Posterior cingulate gyrus (tissue), 11 donors: Measurements from ENCODE around the gene TAPT1.
"Not testable (repeated sequence)": the region's sequence is repeated elsewhere in the genome, so short reads cannot be mapped to it uniquely, and the experiment has no call there.

Experiments used
- DNase-seq, 10 donors: peaks; one replicate each; pipeline versions ENCODE4 v3.0.0 to v3.0.0-alpha.2; 2020 to 2021; ENCODE audit warnings: mixed read lengths in 3 of 10
- intact Hi-C: fragments of 100-400 bp; cut with DNase I; formaldehyde crosslinking; loops from one replicate; pipeline ENCODE4 v1.15.1; 2023

TAPT1 gene

GRCh38 chr4:16150716-16151115 is 75.6 kb downstream of the TAPT1 start:
- intact Hi-C loops: no loop called here
- no peak for DNase-seq

- intact Hi-C loops: not testable (repeated sequence)
- peak in 1 of 10 donors; percentile 29 for DNase-seq
Observed at GRCh38 chr4:16144913-16145312, 81.4 kb downstream of the TAPT1 start.

GRCh38 chr4:16142598-16143310 is 83.5 kb downstream of the TAPT1 start:
- intact Hi-C loops: no loop called here
- no peak for DNase-seq

GRCh38 chr4:16140879-16141249 is 85.4 kb downstream of the TAPT1 start:
- no peak for DNase-seq
- intact Hi-C loops: no loop called here

GRCh38 chr4:16140231-16140878 is 85.9 kb downstream of the TAPT1 start:
- no peak for DNase-seq
- intact Hi-C loops: no loop called here

GRCh38 chr4:16139066-16139945 is 87.0 kb downstream of the TAPT1 start:
- intact Hi-C loops: no loop called here
- no peak for DNase-seq

GRCh38 chr4:16136827-16137226 is 89.4 kb downstream of the TAPT1 start:
- DNase-seq: no peak
- intact Hi-C loops: no loop called here

- no peak for DNase-seq
- intact Hi-C loops: no loop called here
Observed at GRCh38 chr4:16136311-16136710, 90.0 kb downstream of the TAPT1 start.

GRCh38 chr4:16133406-16133805 is 92.9 kb downstream of the TAPT1 start:
- no peak for DNase-seq
- intact Hi-C loops: no loop called here

- no peak for DNase-seq
- intact Hi-C loops: no loop called here
Observed at GRCh38 chr4:16131293-16131692, 95.0 kb downstream of the TAPT1 start.

GRCh38 chr4:16129336-16129735 is 96.9 kb downstream of the TAPT1 start:
- DNase-seq: no peak
- intact Hi-C loops: no loop called here

GRCh38 chr4:16126714-16127113 is 99.6 kb downstream of the TAPT1 start:
- intact Hi-C loops: no loop called here
- DNase-seq: no peak

- DNase-seq: no peak
- intact Hi-C loops: no loop called here
Observed at GRCh38 chr4:16125571-16126445, 100.5 kb downstream of the TAPT1 start.

GRCh38 chr4:16124232-16124631 is 102.0 kb downstream of the TAPT1 start:
- intact Hi-C loops: no loop called here
- DNase-seq: no peak

GRCh38 chr4:16123356-16124084 is 102.8 kb downstream of the TAPT1 start:
- DNase-seq: no peak
- intact Hi-C loops: no loop called here

GRCh38 chr4:16122784-16123183 is 103.5 kb downstream of the TAPT1 start:
- DNase-seq: no peak
- intact Hi-C loops: no loop called here

- intact Hi-C loops: no loop called here
- DNase-seq: no peak
Observed at GRCh38 chr4:16122308-16122711, 104.0 kb downstream of the TAPT1 start.

- intact Hi-C loops: no loop called here
Observed at GRCh38 chr4:16120720-16121119, 105.6 kb downstream of the TAPT1 start.

GRCh38 chr4:16119981-16120380 is 106.3 kb downstream of the TAPT1 start:
- intact Hi-C loops: no loop called here
- no peak for DNase-seq

More at GRCh38 chr4:16120720-16121119, 105.6 kb downstream of the TAPT1 start:
- DNase-seq: no peak

GRCh38 chr4:16118090-16118489 is 108.2 kb downstream of the TAPT1 start:
- intact Hi-C loops: no loop called here
- DNase-seq: no peak
